ENCODE measurements around the gene AIFM3.

- TF ChIP-seq, protein P1, sequence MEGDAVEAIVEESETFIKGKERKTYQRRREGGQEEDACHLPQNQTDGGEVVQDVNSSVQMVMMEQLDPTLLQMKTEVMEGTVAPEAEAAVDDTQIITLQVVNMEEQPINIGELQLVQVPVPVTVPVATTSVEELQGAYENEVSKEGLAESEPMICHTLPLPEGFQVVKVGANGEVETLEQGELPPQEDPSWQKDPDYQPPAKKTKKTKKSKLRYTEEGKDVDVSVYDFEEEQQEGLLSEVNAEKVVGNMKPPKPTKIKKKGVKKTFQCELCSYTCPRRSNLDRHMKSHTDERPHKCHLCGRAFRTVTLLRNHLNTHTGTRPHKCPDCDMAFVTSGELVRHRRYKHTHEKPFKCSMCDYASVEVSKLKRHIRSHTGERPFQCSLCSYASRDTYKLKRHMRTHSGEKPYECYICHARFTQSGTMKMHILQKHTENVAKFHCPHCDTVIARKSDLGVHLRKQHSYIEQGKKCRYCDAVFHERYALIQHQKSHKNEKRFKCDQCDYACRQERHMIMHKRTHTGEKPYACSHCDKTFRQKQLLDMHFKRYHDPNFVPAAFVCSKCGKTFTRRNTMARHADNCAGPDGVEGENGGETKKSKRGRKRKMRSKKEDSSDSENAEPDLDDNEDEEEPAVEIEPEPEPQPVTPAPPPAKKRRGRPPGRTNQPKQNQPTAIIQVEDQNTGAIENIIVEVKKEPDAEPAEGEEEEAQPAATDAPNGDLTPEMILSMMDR (IDR thresholded peaks at IDR 0.05; ENCODE audit: poor library complexity, severe bottlenecking) = no peak
- TF ChIP-seq POLR2AphosphoS5 (IDR thresholded peaks at IDR 0.05) (no peak), SMC3 (conservative IDR thresholded peaks at IDR 0.05; ENCODE audit: poor library complexity) (no peak), EP300 (conservative IDR thresholded peaks at IDR 0.05; ENCODE audit: poor library complexity, severe bottlenecking) (no peak)
These were observed 47.3 kb upstream of the AIFM3 start for GRCh38 chr22:20919718-20920117.

All from neural cell (in vitro differentiated cells).